Karpas-422 (cell line): Measurements from ENCODE around the gene UBR1. TPM values are rescaled to one million over a fixed set of nuclear protein-coding genes. Genes with fewer than 3 reads are reported as not detected.
"Not testable (repeated sequence)": the region's sequence is repeated elsewhere in the genome, so short reads cannot be mapped to it uniquely, and the experiment has no call there.

Experiments
- DNase-seq: peaks from one replicate; pipeline ENCODE4 v3.0.0-alpha.2; 2015
- H2AFZ ChIP-seq: fragments of 200-600 bp; sonication (generic); 2 replicates; pipeline ENCODE4 v1.6.1; 2014; ENCODE audit warnings: antibody characterized with exemption, low read length, mixed read lengths
- H3K27ac ChIP-seq: fragments of 200-600 bp; sonication (generic); 2 replicates; pipeline ENCODE4 v1.5.1; 2014; ENCODE audit warnings: mild to moderate bottlenecking, low read length, moderate library complexity
- H3K27me3 ChIP-seq: fragments of 200-600 bp; sonication (generic); 2 replicates; pipeline ENCODE4 v1.6.1; 2014; ENCODE audit warnings: low read length, mixed read lengths
- H3K36me3 ChIP-seq: fragments of 200-600 bp; sonication (generic); 2 replicates; pipeline ENCODE4 v1.6.1; 2014; ENCODE audit warnings: low read length, mixed read lengths; ENCODE audit not compliant: insufficient read depth
- H3K4me1 ChIP-seq: fragments of 200-600 bp; sonication (generic); 2 replicates; pipeline ENCODE4 v1.6.1; 2014; ENCODE audit warnings: mild to moderate bottlenecking, low read length, mixed read lengths
- H3K4me2 ChIP-seq: fragments of 200-600 bp; sonication (generic); 2 replicates; pipeline ENCODE4 v1.6.1; 2014; ENCODE audit warnings: low read length, low read depth, mild to moderate bottlenecking; ENCODE audit not compliant: poor library complexity, severe bottlenecking
- H3K4me3 ChIP-seq: fragments of 200-600 bp; sonication (generic); 2 replicates; pipeline ENCODE4 v1.5.1; 2014; ENCODE audit warnings: mild to moderate bottlenecking, antibody characterized with exemption, low read length, mixed read lengths
- H3K79me2 ChIP-seq: fragments of 200-600 bp; sonication (generic); 2 replicates; pipeline ENCODE4 v1.6.1; 2014; ENCODE audit warnings: mild to moderate bottlenecking, low read length, mixed read lengths
- H3K9ac ChIP-seq: fragments of 200-600 bp; sonication (generic); 2 replicates; pipeline ENCODE4 v1.6.0; 2014; ENCODE audit warnings: low read length
- H3K9me2 ChIP-seq: fragments of 200-600 bp; sonication (generic), shearing (Covaris generic); replicated peaks from 2 replicates; pipeline ENCODE4 v1.6.0; 2014; ENCODE audit warnings: mild to moderate bottlenecking, low read length, moderate library complexity; ENCODE audit not compliant: insufficient read depth
- H3K9me3 ChIP-seq: fragments of 300-700, 200-600 bp; sonication (generic); 2 replicates; pipeline ENCODE4 v1.6.1; 2014; ENCODE audit warnings: low read length, mixed read lengths
- H4K20me1 ChIP-seq: fragments of 200-600 bp; sonication (generic); 2 replicates; pipeline ENCODE4 v1.6.1; 2014; ENCODE audit warnings: mild to moderate bottlenecking, antibody characterized with exemption, low read length, low read depth; ENCODE audit not compliant: insufficient read depth
- total RNA-seq: library from RNA; depleted of rRNA; stranded (reverse); fragments of >200 nt; shearing (Covaris generic); gene quantifications from 2 replicates; pipeline ENCODE4 v1.2.3, GENCODE V29; 2014; ENCODE audit warnings: low replicate concordance

UBR1 gene
- total RNA-seq, 1 experiment from 2014 or later: 56.0 TPM

GRCh38 chr15:42974202-42974862 lies 131.5 kb downstream of the UBR1 start:
- H3K4me3 ChIP-seq: no peak overlapping the region
- H4K20me1 ChIP-seq: no peaks in the 10 kb centered on the region
- no peak overlapping the region for H2AFZ ChIP-seq
- H3K9ac ChIP-seq: no peak overlapping the region
- peaks cover 52% of the 10 kb centered on the region for H3K36me3 ChIP-seq
- no peak for DNase-seq
- no peak overlapping the region for H3K27ac ChIP-seq
- H3K4me2 ChIP-seq: no peak overlapping the region
- H3K79me2 ChIP-seq: no peaks in the 10 kb centered on the region
- no peaks in the 10 kb centered on the region for H3K27me3 ChIP-seq
- no peaks in the 10 kb centered on the region for H3K9me2 ChIP-seq
- H3K9me3 ChIP-seq: no peaks in the 10 kb centered on the region
- H3K4me1 ChIP-seq: no peaks in the 10 kb centered on the region

GRCh38 chr15:42973114-42973513 lies 132.7 kb downstream of the UBR1 start:
- no peak for DNase-seq
- Histone ChIP-seq H3K27ac (no peak overlapping the region), H3K79me2 (no peaks in the 10 kb centered on the region), H2AFZ (no peak overlapping the region), H3K36me3 (peaks cover 52% of the 10 kb centered on the region), H3K4me1 (no peaks in the 10 kb centered on the region), H3K9ac (no peak overlapping the region), H3K9me3 (no peaks in the 10 kb centered on the region), H3K27me3 (no peaks in the 10 kb centered on the region), H4K20me1 (no peaks in the 10 kb centered on the region), H3K4me2 (no peak overlapping the region), H3K4me3 (no peak overlapping the region), H3K9me2 (no peaks in the 10 kb centered on the region)

GRCh38 chr15:42971830-42972229 lies 134.0 kb downstream of the UBR1 start:
- Histone ChIP-seq H3K79me2 (no peaks in the 10 kb centered on the region), H3K4me1 (no peaks in the 10 kb centered on the region), H3K9ac (no peak overlapping the region), H3K9me3 (no peaks in the 10 kb centered on the region), H3K27me3 (no peaks in the 10 kb centered on the region), H3K27ac (no peak overlapping the region), H2AFZ (no peak overlapping the region), H3K4me2 (no peak overlapping the region), H3K4me3 (no peak overlapping the region), H3K36me3 (peaks cover 48% of the 10 kb centered on the region), H3K9me2 (no peaks in the 10 kb centered on the region), H4K20me1 (no peaks in the 10 kb centered on the region)
- no peak for DNase-seq

- no peaks in the 10 kb centered on the region for H3K79me2 ChIP-seq
- no peak overlapping the region for H2AFZ ChIP-seq
- H3K9me3 ChIP-seq: no peaks in the 10 kb centered on the region
- no peak overlapping the region for H3K9ac ChIP-seq
- no peaks in the 10 kb centered on the region for H4K20me1 ChIP-seq
- H3K36me3 ChIP-seq: peaks cover 22% of the 10 kb centered on the region
- no peaks in the 10 kb centered on the region for H3K27me3 ChIP-seq
- no peak overlapping the region for H3K4me3 ChIP-seq
- H3K4me2 ChIP-seq: no peak overlapping the region
- H3K4me1 ChIP-seq: no peaks in the 10 kb centered on the region
- no peak for DNase-seq
- H3K27ac ChIP-seq: no peak overlapping the region
- no peaks in the 10 kb centered on the region for H3K9me2 ChIP-seq
Measured at GRCh38 chr15:42964476-42964875, 141.4 kb downstream of the UBR1 start.

GRCh38 chr15:42955518-42955917 lies 150.3 kb downstream of the UBR1 start:
- H3K36me3 ChIP-seq: peaks cover 49% of the 10 kb centered on the region
- no peak overlapping the region for H3K4me2 ChIP-seq
- no peaks in the 10 kb centered on the region for H3K4me1 ChIP-seq
- H3K4me3 ChIP-seq: no peak overlapping the region
- no peaks in the 10 kb centered on the region for H3K9me2 ChIP-seq
- no peak overlapping the region for H3K27ac ChIP-seq
- H3K9me3 ChIP-seq: no peaks in the 10 kb centered on the region
- no peaks in the 10 kb centered on the region for H4K20me1 ChIP-seq
- DNase-seq: no peak
- H2AFZ ChIP-seq: no peak overlapping the region
- H3K9ac ChIP-seq: no peak overlapping the region
- no peaks in the 10 kb centered on the region for H3K27me3 ChIP-seq
- no peaks in the 10 kb centered on the region for H3K79me2 ChIP-seq

GRCh38 chr15:42954291-42954690 lies 151.5 kb downstream of the UBR1 start:
- peaks cover 48% of the 10 kb centered on the region for H3K36me3 ChIP-seq
- no peaks in the 10 kb centered on the region for H3K9me2 ChIP-seq

GRCh38 chr15:42948898-42949297 lies 156.9 kb downstream of the UBR1 start:
- not testable (repeated sequence) for H3K27ac ChIP-seq, H3K4me2 ChIP-seq

More at GRCh38 chr15:42954291-42954690, 151.5 kb downstream of the UBR1 start:
- H4K20me1 ChIP-seq: no peaks in the 10 kb centered on the region
- no peak overlapping the region for H3K4me3 ChIP-seq
- no peak for DNase-seq
- H3K27me3 ChIP-seq: no peaks in the 10 kb centered on the region
- H3K79me2 ChIP-seq: no peaks in the 10 kb centered on the region
- H3K9ac ChIP-seq: no peak overlapping the region
- no peaks in the 10 kb centered on the region for H3K9me3 ChIP-seq
- no peaks in the 10 kb centered on the region for H3K4me1 ChIP-seq
- H3K27ac ChIP-seq: no peak overlapping the region
- H2AFZ ChIP-seq: no peak overlapping the region
- H3K4me2 ChIP-seq: no peak overlapping the region

GRCh38 chr15:42940527-42940926 lies 165.3 kb downstream of the UBR1 start:
- Histone ChIP-seq H3K4me3 (no peak overlapping the region), H3K36me3 (peaks cover 11% of the 10 kb centered on the region; the same call in 1 of the 2 replicates), H2AFZ (no peak overlapping the region), H3K4me1 (no peaks in the 10 kb centered on the region), H3K4me2 (no peak overlapping the region), H3K9me3 (no peaks in the 10 kb centered on the region), H3K27me3 (no peaks in the 10 kb centered on the region), H3K9me2 (no peaks in the 10 kb centered on the region), H3K79me2 (no peaks in the 10 kb centered on the region), H4K20me1 (no peaks in the 10 kb centered on the region), H3K9ac (no peak overlapping the region), H3K27ac (no peak overlapping the region)
- DNase-seq: no peak

More at GRCh38 chr15:42948898-42949297, 156.9 kb downstream of the UBR1 start:
- H4K20me1 ChIP-seq, H3K79me2 ChIP-seq, H3K4me3 ChIP-seq, H3K9ac ChIP-seq, DNase-seq, H3K27me3 ChIP-seq, H3K9me3 ChIP-seq, H3K9me2 ChIP-seq, H3K4me1 ChIP-seq, H2AFZ ChIP-seq: not testable (repeated sequence)
- H3K36me3 ChIP-seq: peaks cover 34% of the 10 kb centered on the region
